C1 segment of cervical spinal cord (tissue), 14 donors: ENCODE results near the gene POC5.
"Not testable (repeated sequence)": the region's sequence is repeated elsewhere in the genome, so short reads cannot be mapped to it uniquely, and the experiment has no call there.

Experiments
- DNase-seq, 14 donors: peaks; one replicate each; lab custom pipeline; 2025; lab: John Stamatoyannopoulos, UW

POC5 gene, protein sequence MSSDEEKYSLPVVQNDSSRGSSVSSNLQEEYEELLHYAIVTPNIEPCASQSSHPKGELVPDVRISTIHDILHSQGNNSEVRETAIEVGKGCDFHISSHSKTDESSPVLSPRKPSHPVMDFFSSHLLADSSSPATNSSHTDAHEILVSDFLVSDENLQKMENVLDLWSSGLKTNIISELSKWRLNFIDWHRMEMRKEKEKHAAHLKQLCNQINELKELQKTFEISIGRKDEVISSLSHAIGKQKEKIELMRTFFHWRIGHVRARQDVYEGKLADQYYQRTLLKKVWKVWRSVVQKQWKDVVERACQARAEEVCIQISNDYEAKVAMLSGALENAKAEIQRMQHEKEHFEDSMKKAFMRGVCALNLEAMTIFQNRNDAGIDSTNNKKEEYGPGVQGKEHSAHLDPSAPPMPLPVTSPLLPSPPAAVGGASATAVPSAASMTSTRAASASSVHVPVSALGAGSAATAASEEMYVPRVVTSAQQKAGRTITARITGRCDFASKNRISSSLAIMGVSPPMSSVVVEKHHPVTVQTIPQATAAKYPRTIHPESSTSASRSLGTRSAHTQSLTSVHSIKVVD

GRCh38 chr5:75717082-75717922 lies at the start of gene POC5:
TSS of gene POC5 (minus strand) at chr5:75717437. CDS start at chr5:75712937, 4,500 bp downstream.
- DNase-seq: peak; percentile 70 to 94 (median 90)

GRCh38 chr5:75758116-75758515 lies 40.9 kb upstream of the POC5 start:
- no peak for DNase-seq

DNA sequence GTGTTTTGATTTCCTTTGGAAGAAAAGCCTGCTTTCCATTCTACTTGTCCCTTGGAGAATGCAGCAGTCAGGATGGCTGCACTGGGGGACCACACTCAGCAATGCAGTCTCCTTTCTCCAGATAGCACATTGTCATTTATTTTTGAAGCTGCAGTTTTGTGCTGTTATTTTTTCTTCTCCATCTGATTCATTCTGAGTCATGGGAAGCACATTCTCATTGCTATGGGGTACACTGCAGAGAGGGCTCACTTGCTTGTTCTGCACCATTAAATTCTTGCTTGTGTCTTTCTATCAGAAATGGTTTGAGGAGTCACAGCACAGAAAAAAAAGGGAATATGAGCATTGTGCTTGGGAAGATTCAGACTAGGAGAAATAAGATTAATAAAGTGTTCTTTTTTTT lies 39.7 kb upstream of the POC5 start:
- DNase-seq: no peak

DNA sequence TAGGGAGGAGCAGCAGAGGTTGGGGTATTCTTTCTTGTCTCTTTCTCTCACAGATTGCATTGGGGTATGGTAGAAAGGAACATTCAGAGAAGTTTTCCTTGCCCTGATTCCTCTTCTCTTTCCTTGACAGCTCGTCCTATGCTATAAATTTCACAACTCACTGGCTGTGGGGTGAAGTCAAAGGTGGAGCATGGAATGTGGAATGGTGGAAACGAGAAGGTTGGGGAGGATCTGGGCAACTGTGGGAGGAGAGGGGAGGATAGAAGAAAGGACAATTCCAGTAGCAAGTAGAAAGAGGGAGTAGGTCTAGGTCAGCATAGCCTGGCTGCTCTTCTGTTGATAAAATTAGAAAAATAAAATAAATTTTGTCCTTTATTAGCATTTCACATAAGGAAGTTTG lies 39.0 kb upstream of the POC5 start:
- no peak for DNase-seq

DNA sequence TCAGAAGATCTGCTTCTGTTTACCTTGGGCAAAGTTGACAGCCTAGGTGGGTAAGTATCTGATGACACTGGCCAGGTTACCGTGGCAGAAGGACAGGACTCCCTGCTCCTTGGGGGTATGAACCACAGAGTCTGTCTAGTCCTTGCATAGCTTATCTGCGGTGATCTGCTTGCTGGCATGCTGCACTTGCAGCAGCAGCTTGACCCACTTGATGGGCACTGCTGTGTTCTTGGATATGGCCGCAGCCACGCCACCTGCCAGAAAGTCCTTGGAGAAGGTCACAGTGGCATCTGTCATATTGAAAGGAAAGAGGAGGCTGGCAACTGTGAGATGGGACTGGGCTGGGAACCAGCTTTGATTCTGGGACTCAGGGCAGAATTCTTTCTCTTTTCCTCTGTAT lies 35.9 kb upstream of the POC5 start:
- DNase-seq: peak in 1 of 14 donors; percentile 74

DNA sequence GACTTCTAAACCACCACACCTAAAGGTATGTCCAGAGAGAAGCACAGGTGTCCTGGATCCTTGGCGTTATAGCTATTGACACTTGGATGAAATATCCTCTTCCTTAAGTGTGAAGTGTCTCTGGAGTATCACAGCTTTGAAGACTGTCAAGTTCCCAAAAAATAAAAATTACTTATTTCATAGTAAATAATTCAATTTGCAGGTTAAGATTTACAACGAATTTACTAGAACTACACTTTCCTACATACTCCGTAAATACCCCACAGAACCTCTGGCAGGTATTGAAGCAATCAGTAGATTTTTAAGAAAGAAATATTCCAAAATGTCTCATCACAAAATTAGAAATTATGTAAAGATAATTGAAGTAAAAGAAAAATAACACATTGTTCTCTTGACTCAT lies 27.1 kb upstream of the POC5 start:
- DNase-seq: no peak

- DNase-seq: peak in 1 of 14 donors; percentile 49
Observed at GRCh38 chr5:75736273-75736672, 19.0 kb upstream of the POC5 start.

GRCh38 chr5:75734913-75735789 lies 17.9 kb upstream of the POC5 start:
- peak in 9 of 14 donors; percentile 3 to 48 (median 31) for DNase-seq

DNA sequence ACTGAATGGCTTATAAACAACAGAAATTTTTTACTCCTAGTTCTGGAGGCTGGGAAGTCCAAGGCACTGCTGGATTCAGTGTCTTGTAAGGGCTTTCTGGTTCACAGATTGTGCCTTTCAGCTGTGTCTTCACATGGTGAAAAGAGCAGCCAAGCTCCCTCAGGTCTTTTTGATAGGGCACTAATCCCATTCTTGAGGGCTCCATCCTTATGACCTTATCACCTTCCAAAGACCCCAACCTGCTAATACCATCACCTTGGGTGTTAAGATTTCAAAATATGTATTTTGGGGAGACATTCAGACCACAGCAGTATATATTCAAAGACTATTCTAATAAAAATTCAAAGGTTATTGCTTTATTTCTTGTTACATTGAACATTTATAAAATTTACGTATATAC lies 16.5 kb upstream of the POC5 start:
- no peak for DNase-seq

GRCh38 chr5:75731515-75731914 lies 14.3 kb upstream of the POC5 start:
- DNase-seq: not testable (repeated sequence)

- DNase-seq: peak in 1 of 14 donors; percentile 12
Observed at GRCh38 chr5:75729321-75729720, 12.1 kb upstream of the POC5 start.

DNA sequence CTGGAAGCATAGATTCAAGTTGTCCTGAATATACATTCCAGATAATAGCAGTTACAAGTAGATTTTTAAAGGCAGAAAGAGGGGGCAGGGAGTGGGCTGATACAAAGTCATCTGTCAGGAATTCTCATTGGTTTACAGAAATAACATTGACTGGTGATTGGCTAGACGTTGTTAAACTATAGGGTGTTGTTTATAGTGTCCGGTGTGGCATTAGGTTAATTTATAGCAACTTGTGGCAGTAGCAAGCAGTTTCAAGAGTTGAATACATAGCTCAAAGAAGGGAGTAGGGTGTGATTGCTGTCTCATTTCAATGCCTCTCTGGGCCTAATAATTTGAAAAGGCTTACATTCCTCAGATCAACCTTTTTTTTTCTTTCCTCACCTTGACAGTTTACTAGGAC lies 10.7 kb upstream of the POC5 start:
- DNase-seq: no peak

GRCh38 chr5:75726224-75726623 lies 9.0 kb upstream of the POC5 start:
- not testable (repeated sequence) for DNase-seq

DNA sequence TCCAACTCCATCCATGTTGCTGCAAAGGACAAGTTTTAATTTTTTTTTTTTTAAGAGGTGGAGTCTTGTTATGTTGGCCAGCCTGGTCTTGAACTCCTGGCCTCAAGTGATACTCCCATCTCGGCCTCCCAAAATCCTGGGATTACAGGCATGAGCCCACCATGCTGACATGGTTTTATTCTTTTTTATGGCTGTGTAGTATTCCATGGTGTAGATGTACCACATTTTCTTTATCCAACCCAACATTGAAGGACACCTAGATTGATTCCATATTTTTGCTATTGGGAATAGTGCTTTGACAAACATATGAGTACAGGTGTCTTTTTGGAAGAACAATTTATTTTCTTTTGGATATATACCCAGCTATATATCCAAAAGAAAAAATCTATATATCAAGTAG lies 6.1 kb upstream of the POC5 start:
- DNase-seq: no peak

DNA sequence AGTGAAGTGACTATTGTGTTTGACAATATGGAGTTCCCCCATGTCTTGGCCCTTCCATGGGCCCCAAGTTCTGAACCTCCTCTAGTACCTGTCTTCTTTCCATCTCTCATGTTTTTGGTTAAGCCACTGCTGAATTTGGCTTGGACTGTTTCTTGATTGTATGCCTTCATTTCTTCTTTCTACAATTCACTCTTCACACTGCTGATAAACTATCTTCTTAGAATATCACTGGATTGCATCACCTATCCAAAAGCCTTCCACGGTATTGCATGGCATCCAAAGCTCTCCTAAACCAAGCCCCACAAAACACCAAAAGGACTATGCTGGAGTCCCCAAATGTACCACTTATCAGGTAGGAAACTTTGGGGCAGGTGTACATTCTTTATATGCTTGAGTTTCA lies 4.3 kb upstream of the POC5 start:
- DNase-seq: no peak

- no peak for DNase-seq
Observed at GRCh38 chr5:75720882-75721281, 3.6 kb upstream of the POC5 start.

- no peak for DNase-seq
Observed at GRCh38 chr5:75716715-75717081, 539 bp downstream of the POC5 start.

DNA sequence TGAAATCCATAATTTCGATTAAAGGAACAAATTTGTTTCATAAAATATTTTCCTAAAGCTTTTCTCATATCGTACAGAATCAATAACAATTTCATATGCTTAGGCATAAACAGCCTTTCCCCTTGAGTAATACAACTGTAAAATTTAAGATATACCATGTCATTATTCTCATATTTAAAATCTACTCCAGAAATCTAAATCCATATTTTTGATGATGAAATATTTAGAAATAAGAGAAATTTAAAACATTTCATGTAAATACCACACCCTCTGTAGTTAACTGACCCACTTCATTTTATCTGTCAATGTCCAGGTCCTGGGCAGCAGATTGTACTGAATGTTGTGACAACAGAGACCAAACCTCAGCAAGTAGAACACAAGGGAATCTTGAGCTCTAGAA lies 5.1 kb downstream of the POC5 start:
- DNase-seq: no peak

DNA sequence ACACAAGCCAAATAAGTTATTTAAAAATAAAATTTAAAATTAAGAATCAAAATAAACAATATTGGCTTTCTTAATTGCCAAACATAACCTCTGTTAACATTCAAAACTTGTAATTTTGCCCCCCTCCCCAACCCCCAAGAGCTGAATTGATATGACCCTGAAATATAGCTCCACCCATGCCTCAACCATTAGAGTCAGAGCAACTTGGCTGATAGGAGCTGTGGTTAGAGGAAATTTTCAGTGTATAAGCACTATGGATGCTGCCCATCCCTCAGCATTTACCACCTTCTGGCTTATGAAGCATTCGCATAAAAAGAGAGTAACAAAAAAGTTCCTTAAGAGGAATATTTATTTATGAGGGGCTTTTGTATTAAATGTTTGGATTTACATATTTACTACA lies 6.1 kb downstream of the POC5 start:
- DNase-seq: no peak

GRCh38 chr5:75710637-75711036 lies 6.6 kb downstream of the POC5 start:
- no peak for DNase-seq

GRCh38 chr5:75707911-75708509 lies 9.2 kb downstream of the POC5 start:
- DNase-seq: no peak
